RWPE1 (cell line): ENCODE measurements around the gene GRK4.

Experiments used
- CTCF ChIA-PET: fragments of 350-600 bp; sonication (Branson Sonifier 250); formaldehyde crosslinking; extraction: SDS; loops from one replicate; lab custom pipeline; 2021; lab: Yijun Ruan, JAX
- POLR2A ChIA-PET: fragments of 400-600 bp; formaldehyde crosslinking; extraction: SDS; loops from one replicate; lab custom pipeline; 2020; ENCODE audit warnings: antibody characterized with exemption; ENCODE audit not compliant: low non-redundant PET; lab: Yijun Ruan, JAX
- DNase-seq: peaks from one replicate; pipeline ENCODE4 v3.0.0; 2012; ENCODE audit warnings: low spot score
- H3K27ac ChIP-seq: fragments of 450-650 bp; 2 replicates; pipeline ENCODE4 v1.5.1; 2017
- CTCF ChIP-seq: fragments of 450-650 bp; conservative IDR thresholded peaks from 2 replicates; pipeline ENCODE4 v1.5.1; 2017; ENCODE audit warnings: low read depth, mild to moderate bottlenecking

GRK4 gene

GRCh38 chr4:2930758-2931511, 32.4 kb upstream of the GRK4 start:
- ChIA-PET POLR2A (no interaction called here), CTCF (interaction anchor here (0.6 kb wide), 1 partner anchor 103 kb away, joined by 4 read pairs; no protein-coding TSS in a partner anchor)
- H3K27ac ChIP-seq: peak overlapping the region; percentile 92
- no peak for TF ChIP-seq CTCF
- DNase-seq: no peak

GRCh38 chr4:2931512-2932301, 31.7 kb upstream of the GRK4 start:
- TF ChIP-seq CTCF: no peak
- ChIA-PET CTCF (no interaction called here), POLR2A (no interaction called here)
- no peak for DNase-seq
- peak overlapping the region; percentile 92 for H3K27ac ChIP-seq

DNA sequence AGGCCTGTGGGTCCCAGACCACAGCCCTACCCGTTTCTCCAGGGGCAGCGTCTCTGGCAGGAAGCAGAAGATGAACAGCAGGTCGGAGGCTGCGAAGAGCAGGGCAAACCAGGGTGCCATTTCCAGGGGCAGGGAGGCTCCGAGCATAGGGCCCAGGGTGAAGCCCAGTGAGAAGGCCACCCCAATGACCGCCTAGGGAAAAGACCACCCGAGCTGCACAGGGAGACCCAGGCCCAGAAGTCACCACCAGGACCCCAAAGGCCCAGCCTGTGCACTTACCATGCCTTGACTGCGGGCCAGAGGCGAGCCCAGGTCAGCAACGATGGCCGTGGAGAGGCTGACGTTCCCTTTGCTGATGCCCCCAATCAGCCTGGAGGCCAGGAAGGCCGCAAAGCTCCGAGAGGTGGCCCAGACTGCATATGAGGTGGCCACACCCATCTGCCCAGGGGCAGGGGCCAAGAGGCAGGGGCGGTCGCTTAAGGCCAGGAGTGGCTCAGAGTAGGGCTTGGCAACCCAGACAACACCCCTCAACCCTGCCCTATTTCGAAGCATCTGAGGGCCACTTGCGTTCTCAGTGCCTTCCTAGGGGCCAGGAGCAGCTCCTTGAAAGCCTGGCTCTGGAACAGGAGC, 30.9 kb upstream of the GRK4 start:
- ChIA-PET POLR2A (no interaction called here), CTCF (no interaction called here)
- no peak for TF ChIP-seq CTCF
- H3K27ac ChIP-seq: peak overlapping the region; percentile 92
- no peak for DNase-seq

GRCh38 chr4:2932951-2933565, 30.3 kb upstream of the GRK4 start:
- no peak for TF ChIP-seq CTCF
- no peak for DNase-seq
- ChIA-PET CTCF (no interaction called here), POLR2A (no interaction called here)
- peak overlapping the region; percentile 92 for H3K27ac ChIP-seq

- peak overlapping the region; percentile 92 for H3K27ac ChIP-seq
- DNase-seq: no peak
- CTCF ChIA-PET: no interaction called here
These were observed 29.8 kb upstream of the GRK4 start for GRCh38 chr4:2933566-2934076.

More at GRCh38 chr4:2933566-2934076, 29.8 kb upstream of the GRK4 start:
- POLR2A ChIA-PET: no interaction called here
- no peak for TF ChIP-seq CTCF
